GM12891 (cell line): Measurements from ENCODE around the gene COA5.

Experiments used
- DNase-seq: peaks from one replicate; pipeline ENCODE4 v3.0.0; 2011; ENCODE audit warnings: low spot score; ENCODE audit not compliant: insufficient read length
- FAIRE-seq: peaks from 2 replicates; lab custom pipeline; 2011; peaks lifted over from hg19 to GRCh38; lab: Jason Lieb, UNC
- PAX5 ChIP-seq: IDR thresholded peaks from 2 replicates; pipeline ENCODE4 v1.6.1; 2011; ENCODE audit warnings: low read length, moderate library complexity, mild to moderate bottlenecking; ENCODE audit not compliant: insufficient read depth, severe bottlenecking
- POLR2A ChIP-seq: IDR thresholded peaks from 2 replicates; pipeline ENCODE4 v1.6.1; 2011; ENCODE audit warnings: low read depth, low read length, control low read depth
- POLR2AphosphoS5 ChIP-seq: IDR thresholded peaks from 2 replicates; pipeline ENCODE4 v1.6.1; 2011; ENCODE audit warnings: low read depth, low read length, control low read depth
- POU2F2 ChIP-seq: IDR thresholded peaks from 2 replicates; pipeline ENCODE4 v1.6.1; 2011; ENCODE audit warnings: low read depth, mild to moderate bottlenecking, control low read depth, low read length, moderate library complexity
- SPI1 ChIP-seq: IDR thresholded peaks from 2 replicates; pipeline ENCODE4 v1.6.1; 2011; ENCODE audit warnings: low read depth, low read length, control low read depth
- TAF1 ChIP-seq: IDR thresholded peaks from 2 replicates; pipeline ENCODE4 v1.6.1; 2011; ENCODE audit warnings: low read depth, low read length, control low read depth

Gene COA5

GRCh38 chr2:98586551-98587140 lies 21.7 kb downstream of the COA5 start:
- FAIRE-seq, result no peak
- no peak for DNase-seq
- no peak for TF ChIP-seq POU2F2

DNA sequence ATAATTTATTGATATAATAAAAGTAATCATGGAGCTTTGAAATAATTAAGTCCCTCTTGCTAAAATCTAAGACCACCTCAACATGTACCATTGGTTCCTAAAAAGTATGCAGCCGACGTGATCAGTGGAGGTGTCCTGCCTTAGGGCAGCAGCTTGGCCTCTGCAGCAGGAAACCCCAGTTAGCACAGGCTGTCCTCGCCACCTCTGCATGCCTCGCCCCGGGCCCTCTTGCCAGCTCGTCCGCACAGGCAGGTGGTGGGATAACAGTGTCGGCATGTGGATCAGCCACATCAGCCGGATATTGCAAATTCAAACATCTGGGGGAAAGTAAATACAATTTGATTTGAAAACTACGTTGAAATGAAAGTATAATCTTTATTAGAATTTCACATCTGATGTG lies 22.9 kb downstream of the COA5 start:
- TF ChIP-seq POLR2AphosphoS5, result no peak
- no peak for TF ChIP-seq TAF1
- no peak for TF ChIP-seq PAX5
- TF ChIP-seq POLR2A, result no peak
- no peak for TF ChIP-seq POU2F2
- TF ChIP-seq SPI1, result no peak
- FAIRE-seq, result no peak
- DNase-seq, result no peak

GRCh38 chr2:98583816-98584618 lies 24.3 kb downstream of the COA5 start:
- DNase-seq (no peak), FAIRE-seq (no peak)
- TF ChIP-seq SPI1, result no peak
- no peak for TF ChIP-seq TAF1
- no peak for TF ChIP-seq POLR2AphosphoS5
- no peak for TF ChIP-seq POU2F2
- no peak for TF ChIP-seq POLR2A
- TF ChIP-seq PAX5, result no peak

- TF ChIP-seq POLR2AphosphoS5 (no peak), SPI1 (no peak), POLR2A (no peak), PAX5 (no peak), POU2F2 (no peak), TAF1 (no peak)
- no peak for FAIRE-seq
- DNase-seq, result no peak
Observed at GRCh38 chr2:98583276-98583675, 25.0 kb downstream of the COA5 start.

DNA sequence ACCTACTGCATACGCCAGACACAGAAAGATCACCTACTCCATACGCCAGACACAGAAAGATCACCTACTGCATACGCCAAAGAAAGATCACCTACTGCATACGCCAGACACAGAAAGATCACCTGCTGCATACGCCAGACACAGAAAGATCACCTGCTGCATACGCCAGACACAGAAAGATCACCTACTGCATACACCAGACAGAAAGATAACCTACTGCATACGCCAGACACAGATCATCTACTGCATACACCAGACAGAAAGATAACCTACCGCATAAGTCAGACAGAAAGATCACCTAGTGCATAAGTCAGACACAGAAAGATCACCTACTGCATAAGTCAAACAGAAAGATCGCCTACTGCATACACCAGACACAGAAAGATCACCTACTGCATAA lies 25.8 kb downstream of the COA5 start:
- DNase-seq (no peak), FAIRE-seq (peak; percentile 43)
- TF ChIP-seq SPI1 (no peak), POU2F2 (no peak), POLR2AphosphoS5 (no peak), TAF1 (no peak), POLR2A (no peak), PAX5 (no peak)

DNA sequence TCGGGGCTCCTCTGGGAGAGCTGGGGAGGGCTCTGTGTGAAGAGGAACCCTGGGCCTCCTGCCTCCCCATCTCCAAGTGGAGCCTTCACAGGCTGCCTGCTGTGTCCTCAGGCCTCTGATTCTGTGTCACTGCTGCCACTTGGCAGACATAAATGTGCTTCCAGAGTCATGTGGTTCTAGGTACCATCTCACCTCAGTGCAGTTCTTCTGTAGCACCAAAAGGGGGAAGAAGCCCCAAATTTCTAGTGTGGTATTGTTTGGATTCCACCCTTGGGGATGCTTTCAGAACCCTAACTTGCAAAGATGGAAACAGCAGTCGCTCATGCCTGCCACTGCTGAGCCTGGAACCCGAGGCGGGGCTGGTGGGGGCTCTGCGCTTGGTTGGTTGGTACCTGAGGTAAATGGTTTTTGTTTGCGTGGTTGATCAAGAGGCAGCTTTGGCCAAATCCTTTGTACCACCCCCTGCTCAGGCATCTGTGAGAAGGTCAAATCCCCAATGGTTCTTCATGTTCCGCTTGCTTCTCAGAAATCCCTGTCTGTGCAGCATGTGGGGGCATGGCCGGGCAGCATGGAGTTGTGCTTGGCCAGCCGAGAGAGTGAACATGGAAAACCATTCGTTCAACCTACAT lies 27.5 kb downstream of the COA5 start:
- FAIRE-seq, result no peak
- no peak for TF ChIP-seq SPI1
- no peak for TF ChIP-seq TAF1
- no peak for TF ChIP-seq POU2F2
- TF ChIP-seq POLR2AphosphoS5, result no peak
- no peak for TF ChIP-seq PAX5
- TF ChIP-seq POLR2A, result no peak
- no peak for DNase-seq

GRCh38 chr2:98579926-98580325 lies 28.4 kb downstream of the COA5 start:
- DNase-seq, result no peak
- TF ChIP-seq POLR2AphosphoS5 (no peak), SPI1 (no peak), TAF1 (no peak), PAX5 (no peak), POU2F2 (no peak), POLR2A (no peak)
- no peak for FAIRE-seq

DNA sequence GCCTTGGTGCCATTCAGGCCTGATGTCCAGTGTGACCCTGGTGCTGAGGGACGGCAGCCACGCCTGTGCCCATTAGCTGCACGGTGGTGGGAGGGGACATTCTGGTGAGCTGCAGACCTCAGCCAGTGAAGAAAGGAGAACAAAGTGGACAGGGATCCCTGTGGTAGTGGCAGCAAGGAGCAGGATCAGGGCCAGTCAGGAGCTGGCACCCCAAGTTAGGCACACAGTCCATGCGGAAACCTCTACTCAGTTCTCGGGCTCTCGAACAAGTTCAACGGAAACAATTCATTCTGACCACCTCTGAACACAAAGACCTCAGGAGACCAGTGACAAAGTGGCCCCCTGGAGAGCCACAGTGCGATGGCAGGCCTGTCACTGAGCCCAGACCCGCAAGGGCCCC lies 30.1 kb downstream of the COA5 start:
- FAIRE-seq (no peak), DNase-seq (no peak)
- TF ChIP-seq TAF1 (no peak), PAX5 (no peak), POU2F2 (no peak), POLR2AphosphoS5 (no peak), SPI1 (no peak), POLR2A (no peak)

GRCh38 chr2:98577313-98577712 lies 31.0 kb downstream of the COA5 start:
- DNase-seq (no peak), FAIRE-seq (no peak)
- TF ChIP-seq POLR2AphosphoS5 (no peak), SPI1 (no peak), PAX5 (no peak), POU2F2 (no peak), POLR2A (no peak), TAF1 (no peak)

DNA sequence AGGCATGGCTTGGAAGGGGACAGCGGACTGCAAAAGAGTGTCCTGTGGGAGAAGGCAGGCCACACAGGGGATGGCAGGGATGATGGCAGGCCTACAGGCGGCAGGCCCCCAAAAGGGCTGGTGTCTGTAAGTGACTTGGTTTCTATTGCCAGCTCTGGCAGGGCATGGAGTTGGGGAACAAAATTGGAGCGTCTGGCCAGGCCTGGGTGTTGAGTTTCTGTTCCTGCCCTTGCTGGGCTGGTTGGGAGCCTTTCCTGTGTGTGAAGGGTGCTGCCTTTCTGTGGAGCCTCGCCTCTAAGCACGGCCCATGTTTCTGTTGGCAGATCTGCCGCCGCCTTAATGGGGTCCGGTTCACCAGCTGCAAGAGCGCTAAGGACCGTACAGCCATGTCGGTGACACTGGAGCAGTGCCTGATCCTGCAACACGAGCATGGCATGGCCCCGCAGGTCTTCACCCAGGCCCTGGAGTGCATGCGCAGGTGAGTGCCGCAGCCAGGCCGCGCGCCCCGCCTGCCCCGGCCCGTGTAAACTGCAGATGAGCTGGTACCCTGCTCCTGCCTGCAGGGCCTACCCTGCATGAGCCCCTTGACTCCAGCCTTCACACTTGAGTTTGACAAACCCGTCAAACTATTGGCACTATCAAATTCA lies 31.5 kb downstream of the COA5 start:
- DNase-seq (no peak), FAIRE-seq (no peak)
- TF ChIP-seq SPI1 (no peak), POU2F2 (no peak), PAX5 (no peak), TAF1 (no peak), POLR2AphosphoS5 (no peak), POLR2A (no peak)
